AG09309 (cell line): ENCODE data around the gene KANK3.
"Not testable (repeated sequence)": the region's sequence is repeated elsewhere in the genome, so short reads cannot be mapped to it uniquely, and the experiment has no call there.

ENCODE experiments used
- DNase-seq: peaks from one replicate; pipeline ENCODE4 v3.0.0-alpha.2; 2010; ENCODE audit warnings: low read depth
- H3K4me3 ChIP-seq: 2 replicates; pipeline ENCODE4 v1.5.1; 2011; ENCODE audit warnings: mild to moderate bottlenecking, low read depth, low read length, moderate library complexity; ENCODE audit not compliant: control insufficient read depth
- TF ChIP-seq, protein P1 (sequence below): IDR thresholded peaks from 2 replicates; pipeline ENCODE4 v1.5.1; 2011; ENCODE audit warnings: mild to moderate bottlenecking, low read depth, low read length, inconsistent platforms; ENCODE audit not compliant: insufficient read depth, control insufficient read depth; ENCODE audit errors: missing control alignments

Gene KANK3

DNA sequence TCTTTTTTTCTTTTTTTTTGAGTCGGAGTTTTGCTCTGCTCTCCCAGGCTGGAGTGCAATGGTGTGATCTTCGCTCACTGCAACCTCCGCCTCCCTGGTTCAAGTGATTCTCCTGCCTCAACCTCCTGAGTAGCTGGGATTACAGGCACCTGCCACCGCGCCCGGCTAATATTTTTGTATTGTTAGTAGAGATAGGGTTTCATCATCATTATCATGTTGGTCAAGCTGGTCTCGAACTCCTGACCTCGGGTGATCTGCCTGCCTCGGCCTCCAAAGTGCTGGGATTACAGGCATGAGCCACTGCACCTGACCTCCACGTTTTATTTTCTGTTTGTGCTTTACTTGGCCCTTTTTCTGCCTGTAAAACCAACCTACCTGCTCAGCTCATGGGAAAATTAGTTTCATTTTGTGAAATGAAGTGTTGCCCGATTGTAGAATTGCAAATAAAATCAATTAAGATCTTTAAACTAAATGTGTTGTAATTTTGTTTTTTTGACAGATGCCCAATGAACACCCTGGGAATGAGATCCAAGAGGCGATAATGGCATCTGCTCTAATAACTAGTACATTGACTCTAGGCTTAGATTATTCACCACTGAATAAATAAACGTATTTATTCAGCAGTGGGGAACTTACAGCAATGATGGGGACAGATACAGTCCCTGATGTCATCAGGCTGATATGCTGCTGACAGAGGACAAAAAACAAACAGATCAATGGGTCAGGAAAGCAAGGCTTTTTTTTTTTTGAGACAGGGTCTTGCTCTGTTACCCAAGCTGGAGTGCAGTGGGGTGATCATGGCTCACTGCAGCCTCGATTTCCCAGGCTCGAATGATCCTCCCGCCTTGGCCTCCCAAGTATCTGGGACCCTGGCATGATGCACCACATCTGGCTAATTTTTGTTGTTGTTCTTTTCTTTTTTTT, 44.9 kb upstream of the KANK3 start:
- DNase-seq = no peak
- H3K4me3 ChIP-seq = no peak overlapping the region
- TF ChIP-seq, protein P1, sequence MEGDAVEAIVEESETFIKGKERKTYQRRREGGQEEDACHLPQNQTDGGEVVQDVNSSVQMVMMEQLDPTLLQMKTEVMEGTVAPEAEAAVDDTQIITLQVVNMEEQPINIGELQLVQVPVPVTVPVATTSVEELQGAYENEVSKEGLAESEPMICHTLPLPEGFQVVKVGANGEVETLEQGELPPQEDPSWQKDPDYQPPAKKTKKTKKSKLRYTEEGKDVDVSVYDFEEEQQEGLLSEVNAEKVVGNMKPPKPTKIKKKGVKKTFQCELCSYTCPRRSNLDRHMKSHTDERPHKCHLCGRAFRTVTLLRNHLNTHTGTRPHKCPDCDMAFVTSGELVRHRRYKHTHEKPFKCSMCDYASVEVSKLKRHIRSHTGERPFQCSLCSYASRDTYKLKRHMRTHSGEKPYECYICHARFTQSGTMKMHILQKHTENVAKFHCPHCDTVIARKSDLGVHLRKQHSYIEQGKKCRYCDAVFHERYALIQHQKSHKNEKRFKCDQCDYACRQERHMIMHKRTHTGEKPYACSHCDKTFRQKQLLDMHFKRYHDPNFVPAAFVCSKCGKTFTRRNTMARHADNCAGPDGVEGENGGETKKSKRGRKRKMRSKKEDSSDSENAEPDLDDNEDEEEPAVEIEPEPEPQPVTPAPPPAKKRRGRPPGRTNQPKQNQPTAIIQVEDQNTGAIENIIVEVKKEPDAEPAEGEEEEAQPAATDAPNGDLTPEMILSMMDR = no peak

DNA sequence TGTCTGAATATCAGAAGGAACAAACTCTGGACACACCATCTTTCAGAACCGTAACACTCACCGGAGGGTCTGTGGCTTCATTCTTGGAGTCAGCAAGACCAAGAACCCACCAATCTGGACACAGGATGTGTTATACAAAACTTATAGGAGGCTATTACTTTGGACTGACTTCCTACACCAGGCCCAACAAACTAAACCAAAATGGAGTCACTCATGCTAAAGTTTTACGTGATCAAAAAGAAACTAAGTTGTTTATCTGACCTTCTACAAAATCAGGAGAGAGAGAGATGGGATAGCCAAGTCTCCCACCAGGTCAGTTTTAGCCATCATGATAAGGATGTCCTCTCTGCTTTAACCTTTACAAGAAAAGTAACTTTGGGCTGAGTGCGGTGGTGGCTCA, 43.9 kb upstream of the KANK3 start:
- TF ChIP-seq, protein P1 = no peak
- no peak for DNase-seq
- no peak overlapping the region for H3K4me3 ChIP-seq

- H3K4me3 ChIP-seq, DNase-seq: not testable (repeated sequence)
Measured at GRCh38 chr19:8386419-8386818, 43.4 kb upstream of the KANK3 start.

- not testable (repeated sequence) for DNase-seq
Measured at GRCh38 chr19:8385566-8385965, 42.5 kb upstream of the KANK3 start.

GRCh38 chr19:8385103-8385502, 42.0 kb upstream of the KANK3 start:
- H3K4me3 ChIP-seq, DNase-seq: not testable (repeated sequence)

More at GRCh38 chr19:8385566-8385965, 42.5 kb upstream of the KANK3 start:
- H3K4me3 ChIP-seq = not testable (repeated sequence)

DNA sequence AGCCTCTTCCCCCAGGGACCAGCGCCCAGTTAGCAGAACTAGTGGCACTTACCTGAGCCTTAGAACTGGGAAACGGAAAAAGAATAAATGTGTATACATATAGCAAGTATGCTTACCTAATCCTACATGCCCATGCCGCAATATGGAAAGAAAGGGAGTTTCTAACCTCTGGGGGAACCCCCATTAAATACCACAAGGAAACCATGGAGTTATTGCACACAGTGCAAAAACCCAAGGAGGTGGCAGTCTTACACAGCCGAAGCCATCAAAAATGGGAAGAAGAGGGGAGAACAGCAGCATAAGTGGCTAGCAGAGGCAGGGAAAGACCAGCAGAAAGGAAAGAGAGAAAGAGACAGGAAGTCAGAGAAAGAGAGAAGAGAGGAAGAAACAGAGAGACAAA, 41.5 kb upstream of the KANK3 start:
- not testable (repeated sequence) for DNase-seq, H3K4me3 ChIP-seq

GRCh38 chr19:8379156-8379891, 36.3 kb upstream of the KANK3 start:
- DNase-seq, H3K4me3 ChIP-seq: not testable (repeated sequence)

DNA sequence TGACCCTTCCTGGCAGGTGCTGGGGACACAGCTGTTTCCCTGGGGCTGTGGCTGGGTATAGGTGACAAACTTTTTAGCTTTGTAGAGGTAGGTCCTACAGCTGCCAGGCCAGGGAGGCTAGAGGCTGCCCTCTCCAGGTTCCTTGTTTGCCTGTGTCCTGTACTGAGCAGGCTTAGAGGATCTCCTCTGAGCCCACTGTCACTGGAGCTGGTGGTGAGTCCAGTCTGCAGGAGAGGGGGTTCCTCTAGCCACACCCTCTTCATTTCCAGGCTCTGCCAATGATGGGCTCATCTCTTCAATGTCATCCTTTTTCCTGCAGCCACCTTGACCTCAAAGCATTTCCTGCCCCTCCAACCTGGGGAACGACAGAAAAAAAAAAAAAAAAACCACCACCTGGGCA, 34.5 kb upstream of the KANK3 start:
- no peak for DNase-seq
- TF ChIP-seq, protein P1 = no peak
- no peak overlapping the region for H3K4me3 ChIP-seq

DNA sequence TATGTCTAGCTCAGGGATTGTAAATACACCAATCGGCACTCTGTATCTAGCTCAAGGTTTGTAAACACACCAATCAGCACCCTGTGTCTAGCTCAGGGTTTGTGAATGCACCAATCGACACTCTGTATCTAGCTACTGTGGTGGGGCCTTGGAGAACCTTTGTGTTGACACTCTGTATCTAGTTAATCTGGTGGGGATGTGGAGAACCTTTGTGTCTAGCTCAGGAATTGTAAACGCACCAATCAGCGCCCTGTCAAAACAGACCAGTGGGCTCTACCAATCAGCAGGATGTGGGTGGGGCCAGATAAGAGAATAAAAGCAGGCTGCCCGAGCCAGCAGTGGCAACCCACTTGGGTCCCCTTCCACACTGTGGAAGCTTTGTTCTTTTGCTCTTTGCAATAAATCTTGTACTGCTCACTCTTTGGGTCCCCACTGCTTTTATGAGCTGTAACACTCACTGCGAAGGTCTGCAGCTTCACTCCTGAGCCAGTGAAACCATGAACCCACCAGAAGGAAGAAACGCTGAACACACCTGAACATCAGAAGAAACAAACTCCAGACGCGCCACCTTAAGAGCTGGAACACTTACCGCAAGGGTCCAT, 33.4 kb upstream of the KANK3 start:
- DNase-seq, H3K4me3 ChIP-seq: not testable (repeated sequence)

DNA sequence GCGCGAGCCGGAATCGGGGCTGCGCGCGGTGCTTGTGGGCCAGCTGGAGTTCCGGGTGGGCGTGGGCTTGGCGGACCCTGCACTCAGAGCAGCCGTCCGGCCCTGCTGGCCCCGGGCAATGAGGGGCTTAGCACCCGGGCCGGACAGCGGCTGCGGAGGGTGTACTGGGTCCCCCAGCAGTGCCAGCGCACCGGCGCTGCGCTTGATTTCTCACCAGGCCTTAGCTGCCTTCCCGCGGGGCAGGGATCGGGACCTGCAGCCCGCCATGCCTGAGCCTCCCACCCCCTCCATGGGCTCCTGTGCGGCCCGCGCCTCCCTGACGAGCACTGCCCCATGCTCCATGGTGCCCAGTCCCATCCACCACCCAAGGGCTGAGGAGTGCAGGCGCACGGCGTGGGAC, 32.7 kb upstream of the KANK3 start:
- H3K4me3 ChIP-seq, DNase-seq: not testable (repeated sequence)
